Spleen (tissue), 11 donors: ENCODE results near the gene C5AR1. TPM values are rescaled to one million over a fixed set of nuclear protein-coding genes. Genes with fewer than 3 reads are reported as not detected.

Source experiments
- DNase-seq: peaks from one replicate; pipeline ENCODE4 v3.0.0-alpha.2; 2020
- H3K27ac ChIP-seq, 8 donors: fragments of 200-600 bp; sonication (generic) in 7 of 8; 1 replicate in 4 of 8; 2 replicates in 4 of 8; pipeline versions ENCODE4 v1.5.0 to v1.8.0; 2016 to 2021; ENCODE audit warnings: inconsistent platforms in 4 of 8, mild to moderate bottlenecking in 4 of 8, moderate library complexity in 1 of 8
- H3K27me3 ChIP-seq, 7 donors: fragments of 200-600 bp; sonication (generic) in 6 of 7; replicated peaks in 1 of 7; 1 replicate in 4 of 7; 2 replicates in 3 of 7; pipeline versions ENCODE4 v1.5.0 to v1.8.0; 2016 to 2021; ENCODE audit warnings: inconsistent platforms in 3 of 7, mild to moderate bottlenecking in 1 of 7
- H3K36me3 ChIP-seq, 6 donors: fragments of 200-600 bp; sonication (generic) in 5 of 6; 1 replicate in 4 of 6; 2 replicates in 2 of 6; pipeline versions ENCODE4 v1.5.0 to v1.8.0; 2016 to 2021; ENCODE audit warnings: inconsistent platforms in 2 of 6
- H3K4me1 ChIP-seq, 6 donors: fragments of 200-600 bp; sonication (generic) in 5 of 6; 1 replicate in 3 of 6; 2 replicates in 3 of 6; pipeline versions ENCODE4 v1.5.0 to v1.8.0; 2016 to 2021; ENCODE audit warnings: inconsistent platforms in 3 of 6
- H3K4me3 ChIP-seq, 8 donors: fragments of 200-600 bp; sonication (generic) in 7 of 8; 1 replicate in 4 of 8; 2 replicates in 4 of 8; pipeline versions ENCODE4 v1.5.0 to v1.8.0; 2016 to 2021; ENCODE audit warnings: inconsistent platforms in 4 of 8, mild to moderate bottlenecking in 4 of 8, moderate library complexity in 2 of 8
- H3K9me3 ChIP-seq, 8 donors: fragments of 200-600 bp; sonication (generic) in 7 of 8; 1 replicate in 4 of 8; 2 replicates in 4 of 8; pipeline versions ENCODE4 v1.5.0 to v1.8.0; 2016 to 2021; ENCODE audit warnings: inconsistent platforms in 4 of 8
- POLR2A ChIP-seq, 3 donors: fragments of 450-650 bp; IDR thresholded peaks; one replicate each; pipeline ENCODE4 v1.5.1; 2017; ENCODE audit warnings: antibody characterized with exemption in 3 of 3, mild to moderate bottlenecking in 1 of 3
- POLR2AphosphoS5 ChIP-seq, 3 donors: sonication (generic); formaldehyde crosslinking; IDR thresholded peaks; one replicate each; pipeline ENCODE4 v1.5.1; 2017; ENCODE audit warnings: antibody characterized with exemption in 3 of 3
- WGBS, 5 donors: extraction: QIAGEN DNeasy Blood & Tissue Kit in 3 of 5; methylation state at CpG; one replicate each; pipeline versions ENCODE4 v1.1.5 to v1.1.7; 2013 to 2018; 5-methylcytosine and 5-hydroxymethylcytosine counted together
- intact Hi-C: fragments of 100-400 bp; cut with DNase I; formaldehyde crosslinking; loops from one replicate; pipeline ENCODE4 v1.15.0; 2023; ENCODE audit warnings: low total_unique reads
- polyA plus RNA-seq, 3 donors: library from polyadenylated mRNA; stranded (reverse); fragments of 200-250 nt; gene quantifications; one replicate each; pipeline ENCODE4 v1.2.1, GENCODE V29; 2013
- total RNA-seq, 7 donors: library from RNA; depleted of rRNA in 3 of 7; stranded (reverse); fragments of >200 nt in 3 of 7; fragmentation: NEBNext Ultra II Directional in 4 of 7; extraction: Animal tissue kit (Norgen Biotek cat#: 25700) in 4 of 7; gene quantifications; one replicate each; pipeline versions ENCODE4 v1.1.0 to v1.2.1, GENCODE V29; 2016 to 2021
- TF ChIP-seq, protein P1 (sequence below), 11 experiments: fragments of 200-600 bp in 7 of 11; fragments of 450-650 bp in 4 of 11; sonication (generic) in 4 of 11; IDR thresholded peaks in 8 of 11; conservative IDR thresholded peaks in 3 of 11; 1 replicate in 7 of 11; 2 replicates in 4 of 11; pipeline versions ENCODE4 v1.4.0 to v1.8.0; 2016 to 2021; ENCODE audit warnings: antibody characterized with exemption in 11 of 11, inconsistent platforms in 4 of 11, mild to moderate bottlenecking in 1 of 11
- donor health status: healthy with polysubstance abuse.
- donor health status: DM: no; HTN: no; CAD: no; lungs with moderate emphysema.
- donor health status: DM: no; HTN: no; CAD: no.
- donor health status: Bipolar disorder and iron deficiency.
- donor health status: healthy.
- donor health status: DM: no; HTN: no; CAD: no.
- donor health status: DM: yes; HTN: yes; CAD: no.

The C5AR1 gene
- total and polyA plus RNA-seq, 10 donors: 4.0 to 124 (median 48.3) TPM

DNA sequence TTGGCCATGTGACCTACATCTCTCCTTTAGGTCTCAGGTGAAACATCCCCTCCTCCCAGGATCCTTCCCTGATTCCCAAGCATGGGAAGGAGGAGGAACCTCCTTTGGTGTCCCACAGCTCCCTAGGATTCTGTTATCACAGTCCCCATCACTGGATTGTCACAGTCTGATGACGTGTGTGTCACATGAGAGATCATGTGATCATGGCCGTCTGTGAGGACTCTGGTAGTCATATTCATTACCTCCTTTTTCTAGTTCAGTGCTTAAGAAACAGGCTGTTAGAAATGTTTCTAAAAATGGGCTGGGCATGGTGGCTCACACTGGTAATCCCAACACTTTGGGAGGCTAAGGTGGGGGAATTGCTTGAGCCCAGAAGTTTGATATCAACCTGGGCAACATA is 42.4 kb downstream of the C5AR1 start:
- no peaks in the 10 kb centered on the region for H3K27me3 ChIP-seq
- peaks cover 3 to 86% (median 41%) of the 10 kb centered on the region in 6 donors for H3K4me1 ChIP-seq
- H3K36me3 ChIP-seq: peaks cover 3 to 54% (median 45%) of the 10 kb centered on the region in 6 donors
- 49 to 71% (median 57%) methylated on average over 2 of the region's 2 CpGs for WGBS, 5 donors
- intact Hi-C loops: no loop called here
- H3K4me3 ChIP-seq: peak overlapping the region in 1 of 8 donors; percentile 33
- no peak for TF ChIP-seq POLR2A (IDR thresholded peaks at IDR 0.05)
- TF ChIP-seq POLR2AphosphoS5 (IDR thresholded peaks at IDR 0.05): no peak
- TF ChIP-seq, protein P1, sequence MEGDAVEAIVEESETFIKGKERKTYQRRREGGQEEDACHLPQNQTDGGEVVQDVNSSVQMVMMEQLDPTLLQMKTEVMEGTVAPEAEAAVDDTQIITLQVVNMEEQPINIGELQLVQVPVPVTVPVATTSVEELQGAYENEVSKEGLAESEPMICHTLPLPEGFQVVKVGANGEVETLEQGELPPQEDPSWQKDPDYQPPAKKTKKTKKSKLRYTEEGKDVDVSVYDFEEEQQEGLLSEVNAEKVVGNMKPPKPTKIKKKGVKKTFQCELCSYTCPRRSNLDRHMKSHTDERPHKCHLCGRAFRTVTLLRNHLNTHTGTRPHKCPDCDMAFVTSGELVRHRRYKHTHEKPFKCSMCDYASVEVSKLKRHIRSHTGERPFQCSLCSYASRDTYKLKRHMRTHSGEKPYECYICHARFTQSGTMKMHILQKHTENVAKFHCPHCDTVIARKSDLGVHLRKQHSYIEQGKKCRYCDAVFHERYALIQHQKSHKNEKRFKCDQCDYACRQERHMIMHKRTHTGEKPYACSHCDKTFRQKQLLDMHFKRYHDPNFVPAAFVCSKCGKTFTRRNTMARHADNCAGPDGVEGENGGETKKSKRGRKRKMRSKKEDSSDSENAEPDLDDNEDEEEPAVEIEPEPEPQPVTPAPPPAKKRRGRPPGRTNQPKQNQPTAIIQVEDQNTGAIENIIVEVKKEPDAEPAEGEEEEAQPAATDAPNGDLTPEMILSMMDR (IDR thresholded peaks at IDR 0.05 in 8 of 11, conservative IDR thresholded peaks at IDR 0.05 in 3 of 11): no peak
- H3K27ac ChIP-seq: peak overlapping the region in 3 of 8 donors; percentile 40 to 94 (median 93)
- DNase-seq: no peak
- peaks cover 0 to under 1% (median 0%) of the 10 kb centered on the region in 8 donors for H3K9me3 ChIP-seq

DNA sequence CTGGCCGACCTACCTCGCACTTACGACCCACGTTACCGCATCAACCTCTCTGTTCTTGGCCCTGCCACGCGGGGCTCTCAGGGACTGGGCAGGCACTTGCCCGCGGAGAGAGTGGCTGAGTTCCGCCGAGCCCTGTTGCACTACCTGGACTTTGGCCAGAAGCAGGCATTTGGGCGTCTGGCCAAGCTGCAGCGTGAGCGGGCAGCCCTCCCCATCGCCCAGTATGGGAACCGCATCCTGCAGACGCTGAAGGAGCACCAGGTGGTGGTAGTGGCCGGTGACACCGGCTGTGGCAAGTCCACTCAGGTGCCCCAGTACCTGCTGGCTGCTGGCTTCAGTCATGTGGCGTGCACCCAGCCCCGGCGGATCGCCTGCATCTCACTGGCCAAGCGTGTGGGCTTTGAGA is 43.6 kb downstream of the C5AR1 start:
- intact Hi-C loops: no loop called here
- 81 to 93% (median 91%) methylated on average over 21 to 24 of the region's 24 CpGs for WGBS, 5 donors

DNA sequence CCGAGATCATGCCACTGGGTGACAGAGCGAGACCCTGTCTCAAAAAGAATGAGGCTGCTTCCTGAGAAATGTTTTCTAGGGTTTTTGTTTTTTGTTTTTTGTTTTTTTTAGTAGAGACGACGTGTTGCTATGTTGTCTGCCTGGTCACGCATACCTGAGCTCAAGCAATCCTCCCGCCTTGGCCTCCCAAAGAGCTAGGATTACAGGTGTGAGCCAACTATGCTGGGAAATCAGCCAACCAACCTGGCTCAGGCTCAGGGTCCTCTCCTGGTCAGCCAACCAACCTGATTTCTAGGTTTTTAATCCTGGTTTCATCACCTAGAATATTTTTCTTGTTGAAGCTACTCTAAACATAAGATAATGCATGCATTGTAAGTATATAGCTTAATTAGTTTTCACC is 47.2 kb downstream of the C5AR1 start:
- H3K27ac ChIP-seq: no peak overlapping the region
- H3K27me3 ChIP-seq: no peaks in the 10 kb centered on the region
- 94 to 97% (median 96%) methylated on average over 6 of the region's 6 CpGs for WGBS, 5 donors
- H3K9me3 ChIP-seq: peaks cover 0 to 7% (median 0%) of the 10 kb centered on the region in 8 donors
- no peak for TF ChIP-seq POLR2AphosphoS5 (IDR thresholded peaks at IDR 0.05)
- TF ChIP-seq POLR2A (IDR thresholded peaks at IDR 0.05): no peak
- TF ChIP-seq, protein P1 (IDR thresholded peaks at IDR 0.05 in 8 of 11, conservative IDR thresholded peaks at IDR 0.05 in 3 of 11): no peak
- intact Hi-C loops: no loop called here
- H3K4me1 ChIP-seq: peaks cover 0 to 54% (median 12%) of the 10 kb centered on the region in 6 donors
- peaks cover 7 to 100% (median 93%) of the 10 kb centered on the region in 6 donors for H3K36me3 ChIP-seq
- no peak for DNase-seq
- no peak overlapping the region for H3K4me3 ChIP-seq

More for the DNA sequence above, 43.6 kb downstream of the C5AR1 start:
- Histone ChIP-seq H3K27me3 (no peaks in the 10 kb centered on the region), H3K4me1 (peaks cover 3 to 82% (median 42%) of the 10 kb centered on the region in 6 donors), H3K9me3 (peaks cover 0 to 7% (median 0%) of the 10 kb centered on the region in 8 donors), H3K27ac (no peak overlapping the region), H3K4me3 (no peak overlapping the region), H3K36me3 (peaks cover 3 to 66% (median 57%) of the 10 kb centered on the region in 6 donors)
- TF ChIP-seq, protein P1 (IDR thresholded peaks at IDR 0.05 in 8 of 11, conservative IDR thresholded peaks at IDR 0.05 in 3 of 11): no peak
- TF ChIP-seq POLR2AphosphoS5 (IDR thresholded peaks at IDR 0.05): peak in 1 of 3 donors; percentile 26
- DNase-seq: no peak

DNA sequence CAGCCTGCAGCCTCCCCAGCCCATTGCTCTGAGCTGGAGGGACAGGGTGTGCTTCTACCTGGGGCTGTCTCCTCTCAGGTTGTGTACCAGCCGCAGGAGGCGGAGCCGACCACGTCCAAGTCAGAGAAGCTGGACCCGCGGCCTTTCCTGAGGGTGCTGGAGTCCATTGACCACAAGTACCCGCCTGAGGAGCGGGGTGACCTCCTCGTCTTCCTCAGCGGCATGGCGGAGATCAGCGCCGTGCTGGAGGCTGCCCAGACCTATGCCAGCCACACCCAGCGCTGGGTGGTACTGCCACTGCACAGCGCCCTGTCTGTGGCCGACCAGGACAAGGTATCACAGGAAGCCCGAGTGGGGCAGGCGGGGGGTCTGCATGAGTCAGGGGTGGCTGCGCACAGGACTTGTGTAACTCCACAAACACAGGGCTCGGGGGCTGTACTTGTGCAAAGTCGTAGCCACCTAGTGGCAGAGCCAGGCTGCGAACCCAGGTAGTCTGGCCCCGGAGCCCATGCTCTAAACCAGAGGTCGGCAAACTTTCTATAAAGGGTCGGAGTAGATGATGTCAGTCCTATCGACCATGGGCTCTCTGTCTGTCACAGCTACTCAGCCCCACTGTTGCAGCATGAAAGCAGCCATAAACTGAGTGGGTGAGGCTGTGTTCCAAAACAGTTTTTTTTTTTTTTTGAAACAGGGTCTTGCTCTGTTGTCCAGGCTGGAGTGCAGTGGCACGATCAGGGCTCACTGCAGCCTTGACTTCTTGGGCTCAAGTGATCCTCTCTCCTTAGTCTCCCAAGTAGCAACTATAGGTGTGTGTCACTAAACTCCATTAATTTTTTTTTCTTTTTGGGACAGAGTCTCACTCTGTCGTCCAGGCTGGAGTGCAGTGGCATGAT is 48.4 kb downstream of the C5AR1 start:
- H3K36me3 ChIP-seq: peaks cover 7 to 100% (median 100%) of the 10 kb centered on the region in 6 donors
- H3K27ac ChIP-seq: no peak overlapping the region
- no peaks in the 10 kb centered on the region for H3K27me3 ChIP-seq
- H3K4me3 ChIP-seq: no peak overlapping the region
- no peak for DNase-seq
- H3K9me3 ChIP-seq: peaks cover 0 to 7% (median 0%) of the 10 kb centered on the region in 8 donors
- intact Hi-C loops: no loop called here
- peaks cover 0 to 54% (median 12%) of the 10 kb centered on the region in 6 donors for H3K4me1 ChIP-seq
- 92 to 96% (median 94%) methylated on average over 12 to 28 of the region's 28 CpGs for WGBS, 5 donors
- TF ChIP-seq, protein P1 (IDR thresholded peaks at IDR 0.05 in 8 of 11, conservative IDR thresholded peaks at IDR 0.05 in 3 of 11): no peak
- TF ChIP-seq POLR2A (IDR thresholded peaks at IDR 0.05) (no peak), POLR2AphosphoS5 (IDR thresholded peaks at IDR 0.05) (no peak)
